ENCODE measurements around the gene MLLT3. TPM values are rescaled to one million over a fixed set of nuclear protein-coding genes. Genes with fewer than 3 reads are reported as not detected.

MLLT3 gene
- total RNA-seq, 4 donors from 2014 or later: 2.1 to 30.4 (median 14.0) TPM

DNA sequence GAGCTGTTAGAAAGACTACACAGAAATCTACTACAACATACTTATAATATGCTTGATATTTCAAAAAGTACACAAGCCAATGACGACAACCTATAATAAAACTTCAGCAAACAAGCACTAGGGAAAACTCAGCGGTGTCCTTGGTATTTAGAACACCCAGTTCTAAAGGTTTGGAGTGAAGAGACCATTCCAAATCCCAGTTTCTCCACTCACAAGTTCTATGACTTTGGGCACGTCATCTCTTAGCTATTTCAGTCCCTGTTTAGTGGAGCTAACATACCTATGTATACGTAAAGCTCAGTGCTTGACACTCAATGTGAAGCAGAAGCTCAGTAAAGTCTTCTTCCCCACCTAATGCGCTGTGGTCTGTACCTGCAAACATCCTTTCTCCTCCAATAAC is 52.8 kb downstream of the MLLT3 start:
- Histone ChIP-seq H3K27ac (peak overlapping the region in 1 of 2 donors; percentile 58), H3K36me3 (no peaks in the 10 kb centered on the region), H3K9me3 (no peaks in the 10 kb centered on the region), H3K27me3 (no peaks in the 10 kb centered on the region), H3K4me3 (no peak overlapping the region), H3K4me1 (peaks cover 0 to 6% of the 10 kb centered on the region in 2 donors)
- TF ChIP-seq POLR2A (IDR thresholded peaks at IDR 0.05): no peak
- TF ChIP-seq, protein P1, sequence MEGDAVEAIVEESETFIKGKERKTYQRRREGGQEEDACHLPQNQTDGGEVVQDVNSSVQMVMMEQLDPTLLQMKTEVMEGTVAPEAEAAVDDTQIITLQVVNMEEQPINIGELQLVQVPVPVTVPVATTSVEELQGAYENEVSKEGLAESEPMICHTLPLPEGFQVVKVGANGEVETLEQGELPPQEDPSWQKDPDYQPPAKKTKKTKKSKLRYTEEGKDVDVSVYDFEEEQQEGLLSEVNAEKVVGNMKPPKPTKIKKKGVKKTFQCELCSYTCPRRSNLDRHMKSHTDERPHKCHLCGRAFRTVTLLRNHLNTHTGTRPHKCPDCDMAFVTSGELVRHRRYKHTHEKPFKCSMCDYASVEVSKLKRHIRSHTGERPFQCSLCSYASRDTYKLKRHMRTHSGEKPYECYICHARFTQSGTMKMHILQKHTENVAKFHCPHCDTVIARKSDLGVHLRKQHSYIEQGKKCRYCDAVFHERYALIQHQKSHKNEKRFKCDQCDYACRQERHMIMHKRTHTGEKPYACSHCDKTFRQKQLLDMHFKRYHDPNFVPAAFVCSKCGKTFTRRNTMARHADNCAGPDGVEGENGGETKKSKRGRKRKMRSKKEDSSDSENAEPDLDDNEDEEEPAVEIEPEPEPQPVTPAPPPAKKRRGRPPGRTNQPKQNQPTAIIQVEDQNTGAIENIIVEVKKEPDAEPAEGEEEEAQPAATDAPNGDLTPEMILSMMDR (IDR thresholded peaks at IDR 0.05): no peak
- no peak for DNase-seq
- intact Hi-C loops (cut with DNase I; ENCODE audit: low total_unique reads): no loop called here

DNA sequence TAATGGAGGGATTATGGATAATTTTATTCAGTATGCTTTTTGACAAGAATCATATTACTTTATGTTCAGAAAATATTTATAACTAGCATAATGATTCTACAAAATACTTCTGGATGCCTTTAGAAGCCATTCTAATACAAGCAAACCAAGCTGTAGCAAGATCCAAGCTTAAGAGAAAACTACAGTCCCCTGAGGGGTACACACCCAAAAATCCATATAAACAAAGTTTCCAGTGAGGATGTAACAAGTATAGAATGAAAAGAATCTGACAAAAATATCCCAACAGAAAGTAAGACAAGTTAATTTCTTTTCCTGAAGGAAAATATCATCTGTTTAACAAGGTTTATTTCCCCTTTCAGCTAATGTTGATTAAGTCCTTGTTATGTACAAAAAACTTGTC is 53.9 kb downstream of the MLLT3 start:
- no peak for DNase-seq
- TF ChIP-seq POLR2A (IDR thresholded peaks at IDR 0.05): no peak
- H3K27me3 ChIP-seq: no peaks in the 10 kb centered on the region
- H3K27ac ChIP-seq: peak overlapping the region in 1 of 2 donors; percentile 58
- intact Hi-C loops (cut with DNase I; ENCODE audit: low total_unique reads): no loop called here
- H3K4me3 ChIP-seq: no peak overlapping the region
- no peaks in the 10 kb centered on the region for H3K36me3 ChIP-seq
- peaks cover 0 to 4% of the 10 kb centered on the region in 2 donors for H3K4me1 ChIP-seq
- H3K9me3 ChIP-seq: no peaks in the 10 kb centered on the region

DNA sequence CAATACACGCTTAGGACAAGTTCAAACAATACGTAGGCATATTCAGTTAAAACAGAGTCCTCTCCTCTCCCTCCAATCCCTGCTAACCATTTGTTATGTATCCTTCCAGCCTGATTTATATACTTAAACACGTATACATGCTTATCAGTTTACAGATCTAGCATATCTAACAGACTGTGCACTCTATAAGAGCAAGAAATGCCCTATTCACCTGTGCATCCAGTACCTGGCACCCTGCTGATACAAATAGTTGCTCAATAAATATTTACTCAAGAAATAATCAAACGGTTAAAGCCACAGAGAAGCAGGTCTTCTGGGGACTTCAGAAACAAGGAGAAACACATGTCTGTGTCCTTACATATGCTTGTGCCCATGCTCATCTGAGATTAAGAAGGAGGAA is 55.9 kb downstream of the MLLT3 start:
- TF ChIP-seq, protein P1 (IDR thresholded peaks at IDR 0.05): no peak
- no peak for TF ChIP-seq POLR2A (IDR thresholded peaks at IDR 0.05)
- Histone ChIP-seq H3K4me1 (peaks cover 0 to 4% of the 10 kb centered on the region in 2 donors), H3K4me3 (no peak overlapping the region), H3K27ac (no peak overlapping the region), H3K36me3 (no peaks in the 10 kb centered on the region), H3K27me3 (no peaks in the 10 kb centered on the region), H3K9me3 (no peaks in the 10 kb centered on the region)
- intact Hi-C loops (cut with DNase I; ENCODE audit: low total_unique reads): no loop called here
- DNase-seq: no peak

DNA sequence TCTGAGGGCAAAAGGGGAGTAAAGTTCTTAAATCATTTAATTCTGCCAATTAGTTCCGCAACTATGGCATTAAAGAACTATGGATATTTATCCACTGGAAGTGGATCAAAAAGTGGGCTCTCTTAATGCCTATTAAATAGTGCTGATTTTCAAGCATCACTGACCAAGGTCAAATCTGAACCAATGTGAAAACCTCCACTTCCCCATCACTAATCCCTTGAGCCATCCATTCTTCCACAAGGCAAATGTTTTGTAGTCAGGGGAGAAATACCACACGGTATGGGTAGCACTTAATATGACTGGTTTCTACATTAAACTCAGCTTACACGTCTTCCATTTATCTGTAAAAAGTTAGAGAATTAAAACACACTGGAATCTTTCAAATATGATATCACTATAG is 57.6 kb downstream of the MLLT3 start:
- peaks cover 0 to 4% of the 10 kb centered on the region in 2 donors for H3K4me1 ChIP-seq
- H3K27me3 ChIP-seq: no peaks in the 10 kb centered on the region

DNA sequence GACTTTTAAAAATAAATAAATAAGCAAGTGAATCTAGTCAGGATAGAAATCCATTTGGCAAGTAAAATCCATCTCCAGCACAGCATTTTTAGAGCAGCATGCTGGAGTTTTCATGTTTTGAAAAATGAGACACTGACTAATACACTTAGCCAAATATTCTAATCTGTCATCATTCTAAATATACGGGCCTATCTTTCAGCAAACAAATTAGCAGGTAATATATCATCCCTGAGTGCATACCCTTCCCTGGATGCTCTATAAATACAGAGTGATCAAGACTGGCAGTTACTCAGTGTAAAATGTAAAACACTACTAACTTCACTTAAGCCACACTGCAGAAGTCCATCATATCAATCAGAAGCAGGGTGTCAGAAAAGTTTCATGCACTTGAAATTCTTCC is 58.4 kb downstream of the MLLT3 start:
- intact Hi-C loops (cut with DNase I; ENCODE audit: low total_unique reads): no loop called here
- Histone ChIP-seq H3K27me3 (no peaks in the 10 kb centered on the region), H3K27ac (peak overlapping the region in 1 of 2 donors; percentile 18), H3K36me3 (no peaks in the 10 kb centered on the region), H3K4me3 (no peak overlapping the region), H3K9me3 (no peaks in the 10 kb centered on the region), H3K4me1 (peaks cover 0 to 4% of the 10 kb centered on the region in 2 donors)
- TF ChIP-seq, protein P1 (IDR thresholded peaks at IDR 0.05): no peak
- TF ChIP-seq POLR2A (IDR thresholded peaks at IDR 0.05): no peak
- DNase-seq: no peak

More for the DNA sequence above, 57.6 kb downstream of the MLLT3 start:
- H3K9me3 ChIP-seq: no peaks in the 10 kb centered on the region
- intact Hi-C loops (cut with DNase I; ENCODE audit: low total_unique reads): no loop called here
- no peak overlapping the region for H3K4me3 ChIP-seq
- H3K27ac ChIP-seq: no peak overlapping the region
- no peaks in the 10 kb centered on the region for H3K36me3 ChIP-seq
- TF ChIP-seq, protein P1 (IDR thresholded peaks at IDR 0.05): no peak
- TF ChIP-seq POLR2A (IDR thresholded peaks at IDR 0.05): no peak
- DNase-seq: no peak

DNA sequence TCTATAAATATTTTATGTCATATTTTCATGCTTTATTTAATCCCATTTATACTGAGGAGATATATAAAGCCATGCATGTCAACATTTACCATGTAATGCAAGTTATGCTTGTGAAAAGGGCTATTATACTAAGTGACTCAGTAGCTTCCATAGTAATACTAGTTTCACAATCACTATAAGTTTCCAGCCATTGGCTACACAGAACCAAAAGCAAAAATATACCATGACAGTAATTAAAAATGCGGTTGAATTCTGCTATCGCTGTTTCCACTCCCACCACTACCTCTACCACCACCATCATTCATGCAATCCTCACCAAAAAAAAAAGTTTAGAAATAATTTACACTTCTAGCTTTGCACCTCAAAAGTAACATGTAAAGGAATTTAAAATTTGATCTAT is 60.2 kb downstream of the MLLT3 start:
- intact Hi-C loops (cut with DNase I; ENCODE audit: low total_unique reads): no loop called here
- Histone ChIP-seq H3K27me3 (no peaks in the 10 kb centered on the region), H3K4me3 (no peak overlapping the region), H3K36me3 (no peaks in the 10 kb centered on the region), H3K27ac (no peak overlapping the region), H3K9me3 (no peaks in the 10 kb centered on the region), H3K4me1 (peaks cover 0 to 4% of the 10 kb centered on the region in 2 donors)
- no peak for DNase-seq
- TF ChIP-seq, protein P1 (IDR thresholded peaks at IDR 0.05): no peak
- TF ChIP-seq POLR2A (IDR thresholded peaks at IDR 0.05): no peak

Measured in uterus (tissue), 4 donors.